Neural crest cell (in vitro differentiated cells): ENCODE data around the gene KRTAP5-6. TPM values are rescaled to one million over a fixed set of nuclear protein-coding genes. Genes with fewer than 3 reads are reported as not detected.

ENCODE experiments used
- DNase-seq: peaks from one replicate; pipeline ENCODE4 v3.0.0; 2021; ENCODE audit warnings: low read depth, mixed read lengths, low spot score
- H3K27ac Mint-ChIP-seq: one replicate; pipeline ENCODE4 v1.8.0; 2021; ENCODE audit warnings: mild to moderate bottlenecking, mixed read lengths; ENCODE audit not compliant: unreplicated experiment
- H3K27me3 Mint-ChIP-seq: 2 replicates; pipeline ENCODE4 v1.8.0; 2021; ENCODE audit warnings: low read depth, mild to moderate bottlenecking, mixed read lengths
- H3K36me3 Mint-ChIP-seq: 2 replicates; pipeline ENCODE4 v1.8.0; 2021; ENCODE audit warnings: low read depth, mild to moderate bottlenecking, mixed read lengths
- H3K4me1 Mint-ChIP-seq: 2 replicates; pipeline ENCODE4 v1.8.0; 2021; ENCODE audit warnings: mixed read lengths
- H3K4me3 Mint-ChIP-seq: one replicate; pipeline ENCODE4 v1.8.0; 2021; ENCODE audit warnings: mild to moderate bottlenecking, mixed read lengths
- H3K9me3 Mint-ChIP-seq: 2 replicates; pipeline ENCODE4 v1.8.0; 2021; ENCODE audit warnings: mixed read lengths
- CTCF ChIP-seq: fragments of 200-600 bp; sonication (generic); conservative IDR thresholded peaks from 2 replicates; pipeline ENCODE4 v1.5.0; 2021; ENCODE audit warnings: antibody characterized with exemption, mild to moderate bottlenecking
- total RNA-seq: library from RNA; stranded (reverse); gene quantifications from 2 replicates; pipeline ENCODE4 v1.2.1, GENCODE V29; 2021

The KRTAP5-6 gene
- total RNA-seq, 1 donor from 2014 or later: not detected

DNA sequence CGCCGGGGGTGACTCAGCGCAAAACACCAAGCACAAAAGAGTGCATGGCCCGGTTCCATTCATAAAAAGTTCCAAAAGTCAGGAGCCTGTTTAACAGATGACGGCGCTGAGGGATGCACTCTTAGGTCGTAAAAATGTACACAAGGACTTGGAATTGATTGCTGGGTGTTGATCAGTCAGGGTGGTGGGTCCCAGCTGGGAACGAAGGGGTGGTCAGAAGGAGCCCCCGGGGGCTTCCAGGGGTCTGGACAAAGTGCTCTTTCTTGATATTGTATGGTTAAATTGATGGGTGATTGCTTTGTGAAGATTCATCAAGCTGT is 32.7 kb downstream of the KRTAP5-6 start:
- H3K27ac Mint-ChIP-seq: no peak overlapping the region
- DNase-seq: no peak
- no peaks in the 10 kb centered on the region for H3K36me3 Mint-ChIP-seq
- peaks cover 11% of the 10 kb centered on the region for H3K4me1 Mint-ChIP-seq
- peaks cover 56% of the 10 kb centered on the region for H3K27me3 Mint-ChIP-seq
- no peak for TF ChIP-seq CTCF
- peaks cover 7% of the 10 kb centered on the region for H3K9me3 Mint-ChIP-seq
- H3K4me3 Mint-ChIP-seq: no peak overlapping the region

DNA sequence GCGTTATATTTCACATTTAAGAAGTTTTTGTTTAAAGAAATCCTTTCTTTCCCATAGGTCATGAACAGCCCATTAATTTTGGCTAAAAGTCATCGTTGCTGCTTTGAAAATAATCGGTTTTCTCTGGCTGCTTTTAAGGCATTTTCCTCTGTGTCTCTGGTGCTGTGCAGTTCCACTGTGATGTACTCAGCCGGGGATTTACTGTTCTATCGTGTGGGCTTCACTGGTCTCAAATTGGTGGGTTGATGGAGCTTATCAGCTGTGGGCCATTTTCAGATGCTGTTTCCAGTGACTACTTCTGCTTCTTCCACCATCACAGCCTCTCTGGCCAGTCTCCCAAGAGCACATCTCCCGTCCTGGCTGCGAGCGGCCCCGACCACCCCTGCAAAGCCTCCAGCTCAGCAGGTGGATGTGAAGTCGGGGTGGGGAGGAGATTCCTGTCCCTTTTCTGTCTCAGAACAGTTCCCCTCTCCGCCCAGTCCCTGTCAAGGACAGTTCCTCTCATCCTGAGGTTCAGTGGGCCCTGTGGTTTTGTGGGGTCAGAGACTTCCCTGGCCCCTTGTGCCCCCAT is 33.1 kb downstream of the KRTAP5-6 start:
- no peaks in the 10 kb centered on the region for H3K36me3 Mint-ChIP-seq
- no peak overlapping the region for H3K4me3 Mint-ChIP-seq
- H3K27me3 Mint-ChIP-seq: peaks cover 57% of the 10 kb centered on the region
- H3K9me3 Mint-ChIP-seq: peaks cover 7% of the 10 kb centered on the region
- no peak for TF ChIP-seq CTCF
- DNase-seq: no peak
- no peak overlapping the region for H3K27ac Mint-ChIP-seq
- H3K4me1 Mint-ChIP-seq: peaks cover 11% of the 10 kb centered on the region

- Mint-ChIP-seq H3K27ac (no peak overlapping the region), H3K27me3 (peaks cover 64% of the 10 kb centered on the region)
These were observed 34.6 kb downstream of the KRTAP5-6 start for GRCh38 chr11:1731451-1732059.

GRCh38 chr11:1732418-1733008 is 35.5 kb downstream of the KRTAP5-6 start:
- peaks cover 17% of the 10 kb centered on the region for H3K9me3 Mint-ChIP-seq
- H3K27ac Mint-ChIP-seq: no peak overlapping the region
- peaks cover 11% of the 10 kb centered on the region for H3K4me1 Mint-ChIP-seq
- H3K27me3 Mint-ChIP-seq: peaks cover 63% of the 10 kb centered on the region
- no peak for TF ChIP-seq CTCF
- no peak overlapping the region for H3K4me3 Mint-ChIP-seq
- no peak for DNase-seq
- H3K36me3 Mint-ChIP-seq: no peaks in the 10 kb centered on the region

More at GRCh38 chr11:1731451-1732059, 34.6 kb downstream of the KRTAP5-6 start:
- no peak overlapping the region for H3K4me3 Mint-ChIP-seq
- peaks cover 11% of the 10 kb centered on the region for H3K4me1 Mint-ChIP-seq
- H3K36me3 Mint-ChIP-seq: no peaks in the 10 kb centered on the region
- no peak for TF ChIP-seq CTCF
- DNase-seq: no peak
- peaks cover 13% of the 10 kb centered on the region for H3K9me3 Mint-ChIP-seq

GRCh38 chr11:1733009-1733715 is 36.2 kb downstream of the KRTAP5-6 start:
- no peak overlapping the region for H3K4me3 Mint-ChIP-seq
- H3K9me3 Mint-ChIP-seq: peaks cover 17% of the 10 kb centered on the region
- peaks cover 11% of the 10 kb centered on the region for H3K4me1 Mint-ChIP-seq
- no peak overlapping the region for H3K27ac Mint-ChIP-seq
- no peak for DNase-seq
- no peak for TF ChIP-seq CTCF
- H3K36me3 Mint-ChIP-seq: no peaks in the 10 kb centered on the region
- H3K27me3 Mint-ChIP-seq: peaks cover 64% of the 10 kb centered on the region
